ENCODE data around the gene RFWD3.

DNA sequence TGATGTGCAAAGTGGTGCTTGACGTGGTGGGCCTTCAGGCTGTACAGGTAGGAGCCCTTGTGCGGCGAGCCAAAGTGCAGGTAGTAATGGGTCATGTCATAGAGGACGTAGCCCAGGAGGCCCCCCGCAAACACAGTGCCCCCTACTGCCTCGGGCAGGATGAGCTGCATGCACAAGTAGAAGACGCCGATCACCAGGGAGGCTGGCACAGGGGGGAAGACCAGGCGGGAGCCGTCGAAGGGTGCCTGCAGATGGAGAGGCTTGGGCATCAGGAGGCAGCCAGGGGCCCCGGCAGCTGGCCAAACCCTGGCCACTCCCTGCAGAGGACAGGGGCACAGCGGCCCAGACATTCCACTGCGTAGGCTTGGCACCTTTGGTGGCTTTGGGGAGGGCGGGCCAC is 49.7 kb upstream of the RFWD3 start:
- TF ChIP-seq, protein P1, sequence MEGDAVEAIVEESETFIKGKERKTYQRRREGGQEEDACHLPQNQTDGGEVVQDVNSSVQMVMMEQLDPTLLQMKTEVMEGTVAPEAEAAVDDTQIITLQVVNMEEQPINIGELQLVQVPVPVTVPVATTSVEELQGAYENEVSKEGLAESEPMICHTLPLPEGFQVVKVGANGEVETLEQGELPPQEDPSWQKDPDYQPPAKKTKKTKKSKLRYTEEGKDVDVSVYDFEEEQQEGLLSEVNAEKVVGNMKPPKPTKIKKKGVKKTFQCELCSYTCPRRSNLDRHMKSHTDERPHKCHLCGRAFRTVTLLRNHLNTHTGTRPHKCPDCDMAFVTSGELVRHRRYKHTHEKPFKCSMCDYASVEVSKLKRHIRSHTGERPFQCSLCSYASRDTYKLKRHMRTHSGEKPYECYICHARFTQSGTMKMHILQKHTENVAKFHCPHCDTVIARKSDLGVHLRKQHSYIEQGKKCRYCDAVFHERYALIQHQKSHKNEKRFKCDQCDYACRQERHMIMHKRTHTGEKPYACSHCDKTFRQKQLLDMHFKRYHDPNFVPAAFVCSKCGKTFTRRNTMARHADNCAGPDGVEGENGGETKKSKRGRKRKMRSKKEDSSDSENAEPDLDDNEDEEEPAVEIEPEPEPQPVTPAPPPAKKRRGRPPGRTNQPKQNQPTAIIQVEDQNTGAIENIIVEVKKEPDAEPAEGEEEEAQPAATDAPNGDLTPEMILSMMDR (IDR thresholded peaks at IDR 0.05): no peak
- TF ChIP-seq POLR2A (IDR thresholded peaks at IDR 0.05): no peak

All from testis (tissue), 2 donors.